ENCODE data around the gene CDH4.

- TF ChIP-seq, protein P1, sequence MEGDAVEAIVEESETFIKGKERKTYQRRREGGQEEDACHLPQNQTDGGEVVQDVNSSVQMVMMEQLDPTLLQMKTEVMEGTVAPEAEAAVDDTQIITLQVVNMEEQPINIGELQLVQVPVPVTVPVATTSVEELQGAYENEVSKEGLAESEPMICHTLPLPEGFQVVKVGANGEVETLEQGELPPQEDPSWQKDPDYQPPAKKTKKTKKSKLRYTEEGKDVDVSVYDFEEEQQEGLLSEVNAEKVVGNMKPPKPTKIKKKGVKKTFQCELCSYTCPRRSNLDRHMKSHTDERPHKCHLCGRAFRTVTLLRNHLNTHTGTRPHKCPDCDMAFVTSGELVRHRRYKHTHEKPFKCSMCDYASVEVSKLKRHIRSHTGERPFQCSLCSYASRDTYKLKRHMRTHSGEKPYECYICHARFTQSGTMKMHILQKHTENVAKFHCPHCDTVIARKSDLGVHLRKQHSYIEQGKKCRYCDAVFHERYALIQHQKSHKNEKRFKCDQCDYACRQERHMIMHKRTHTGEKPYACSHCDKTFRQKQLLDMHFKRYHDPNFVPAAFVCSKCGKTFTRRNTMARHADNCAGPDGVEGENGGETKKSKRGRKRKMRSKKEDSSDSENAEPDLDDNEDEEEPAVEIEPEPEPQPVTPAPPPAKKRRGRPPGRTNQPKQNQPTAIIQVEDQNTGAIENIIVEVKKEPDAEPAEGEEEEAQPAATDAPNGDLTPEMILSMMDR (IDR thresholded peaks at IDR 0.05) = no peak
- TF ChIP-seq REST (IDR thresholded peaks at IDR 0.05; ENCODE audit: insufficient read depth in 1 of 2, low read depth in 2 of 2, low read length in 1 of 2) = no peak
Measured at GRCh38 chr20:61373956-61374545, 122.0 kb downstream of the CDH4 start.
